ENCODE results near the gene DOP1B.

DNA sequence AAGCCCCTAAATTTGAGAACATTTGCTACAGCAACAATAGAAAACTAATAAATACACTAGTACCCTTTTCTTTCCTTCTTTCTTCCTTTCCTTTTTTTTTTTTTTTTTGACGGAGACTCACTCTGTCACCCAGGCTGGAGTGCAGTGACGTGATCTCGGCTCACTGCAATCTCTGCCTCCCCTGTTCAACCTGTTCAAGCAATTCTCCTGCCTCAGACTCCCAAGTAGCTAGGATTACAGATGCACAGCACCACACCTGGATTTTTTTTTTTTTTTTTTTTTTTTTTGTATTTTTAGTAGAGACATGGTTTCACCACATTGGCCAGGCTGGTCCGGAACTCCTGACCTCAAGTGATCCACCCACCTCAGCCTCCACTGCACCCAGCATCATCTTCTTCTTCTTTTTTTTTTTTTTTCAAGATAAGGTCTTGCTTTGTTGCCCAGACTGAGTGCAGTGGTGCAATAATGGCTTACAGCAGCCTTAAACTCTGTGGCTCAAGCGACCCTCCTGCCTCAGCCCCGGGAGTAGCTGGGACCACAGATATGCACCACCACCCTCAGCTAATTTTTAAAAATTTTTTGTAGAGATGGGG, 41.4 kb upstream of the DOP1B start:
- TF ChIP-seq CTCF (IDR thresholded peaks at IDR 0.05) (no peak), POLR2A (IDR thresholded peaks at IDR 0.05) (no peak)

Data from heart left ventricle (tissue), 13 donors.